Measurements from ENCODE around the gene NR6A1. TPM values are rescaled to one million over a fixed set of nuclear protein-coding genes. Genes with fewer than 3 reads are reported as not detected.

The NR6A1 gene
- polyA plus RNA-seq, 1 donor from 2014 or later, result 4.3 TPM

DNA sequence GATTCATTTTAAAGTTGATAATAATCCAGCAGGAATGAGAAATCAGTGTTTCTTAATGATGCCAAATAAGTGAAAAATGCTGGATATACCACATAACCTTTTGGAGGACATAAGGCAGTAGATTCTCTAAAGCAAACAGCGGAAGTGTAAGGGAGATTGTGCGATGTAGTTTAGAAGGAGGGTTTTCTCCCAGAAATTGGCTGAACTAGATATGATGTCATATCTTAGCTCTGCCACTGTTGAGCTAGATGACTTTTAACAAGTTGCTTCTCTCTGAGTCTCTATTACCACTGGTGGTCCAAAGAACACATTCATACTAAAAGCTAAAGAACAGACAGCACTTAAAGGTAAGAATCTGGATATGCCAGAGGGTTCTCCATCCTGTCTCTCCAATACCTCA lies 107.0 kb downstream of the NR6A1 start:
- Histone ChIP-seq H2AFZ (ENCODE audit: low read depth, low read length) (no peak overlapping the region), H4K20me1 (ENCODE audit: insufficient read depth) (no peaks in the 10 kb centered on the region), H3K27ac (ENCODE audit: low read length) (no peak overlapping the region), H3K9me2 (ENCODE audit: insufficient read depth, low read length) (no peaks in the 10 kb centered on the region), H3K9ac (ENCODE audit: low read length) (no peak overlapping the region), H3K9me3 (ENCODE audit: low read length) (no peaks in the 10 kb centered on the region), H3K27me3 (ENCODE audit: insufficient read depth, low read depth, low read length) (no peaks in the 10 kb centered on the region), H3K36me3 (ENCODE audit: insufficient read depth, low read length) (no peaks in the 10 kb centered on the region), H3K4me2 (ENCODE audit: low read length) (no peak overlapping the region), H3K79me2 (replicated peaks; ENCODE audit: insufficient read depth, low read length) (peaks cover 93% of the 10 kb centered on the region), H3F3A (ENCODE audit: insufficient read depth, low read length, poor library complexity, severe bottlenecking) (peaks cover 3% of the 10 kb centered on the region), H3K4me3 (ENCODE audit: low read length) (no peak overlapping the region)
- no peak for TF ChIP-seq RAD21 (conservative IDR thresholded peaks at IDR 0.05)
- TF ChIP-seq, protein P1, sequence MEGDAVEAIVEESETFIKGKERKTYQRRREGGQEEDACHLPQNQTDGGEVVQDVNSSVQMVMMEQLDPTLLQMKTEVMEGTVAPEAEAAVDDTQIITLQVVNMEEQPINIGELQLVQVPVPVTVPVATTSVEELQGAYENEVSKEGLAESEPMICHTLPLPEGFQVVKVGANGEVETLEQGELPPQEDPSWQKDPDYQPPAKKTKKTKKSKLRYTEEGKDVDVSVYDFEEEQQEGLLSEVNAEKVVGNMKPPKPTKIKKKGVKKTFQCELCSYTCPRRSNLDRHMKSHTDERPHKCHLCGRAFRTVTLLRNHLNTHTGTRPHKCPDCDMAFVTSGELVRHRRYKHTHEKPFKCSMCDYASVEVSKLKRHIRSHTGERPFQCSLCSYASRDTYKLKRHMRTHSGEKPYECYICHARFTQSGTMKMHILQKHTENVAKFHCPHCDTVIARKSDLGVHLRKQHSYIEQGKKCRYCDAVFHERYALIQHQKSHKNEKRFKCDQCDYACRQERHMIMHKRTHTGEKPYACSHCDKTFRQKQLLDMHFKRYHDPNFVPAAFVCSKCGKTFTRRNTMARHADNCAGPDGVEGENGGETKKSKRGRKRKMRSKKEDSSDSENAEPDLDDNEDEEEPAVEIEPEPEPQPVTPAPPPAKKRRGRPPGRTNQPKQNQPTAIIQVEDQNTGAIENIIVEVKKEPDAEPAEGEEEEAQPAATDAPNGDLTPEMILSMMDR (IDR thresholded peaks at IDR 0.05; ENCODE audit: poor library complexity, severe bottlenecking), result no peak
- no peak for TF ChIP-seq SMC3 (conservative IDR thresholded peaks at IDR 0.05; ENCODE audit: poor library complexity)
- TF ChIP-seq MXI1 (conservative IDR thresholded peaks at IDR 0.05; ENCODE audit: poor library complexity, severe bottlenecking), result no peak
- TF ChIP-seq TAF1 (IDR thresholded peaks at IDR 0.05; ENCODE audit: low read depth), result no peak
- TF ChIP-seq REST (IDR thresholded peaks at IDR 0.05; ENCODE audit: borderline replicate concordance), result no peak
- no peak for TF ChIP-seq EP300 (conservative IDR thresholded peaks at IDR 0.05; ENCODE audit: poor library complexity, severe bottlenecking)
- no peak for TF ChIP-seq EZH2 (IDR thresholded peaks at IDR 0.05; ENCODE audit: borderline replicate concordance, insufficient read depth, low read length, poor library complexity, severe bottlenecking)
- no peak for TF ChIP-seq POLR2AphosphoS5 (IDR thresholded peaks at IDR 0.05)

DNA sequence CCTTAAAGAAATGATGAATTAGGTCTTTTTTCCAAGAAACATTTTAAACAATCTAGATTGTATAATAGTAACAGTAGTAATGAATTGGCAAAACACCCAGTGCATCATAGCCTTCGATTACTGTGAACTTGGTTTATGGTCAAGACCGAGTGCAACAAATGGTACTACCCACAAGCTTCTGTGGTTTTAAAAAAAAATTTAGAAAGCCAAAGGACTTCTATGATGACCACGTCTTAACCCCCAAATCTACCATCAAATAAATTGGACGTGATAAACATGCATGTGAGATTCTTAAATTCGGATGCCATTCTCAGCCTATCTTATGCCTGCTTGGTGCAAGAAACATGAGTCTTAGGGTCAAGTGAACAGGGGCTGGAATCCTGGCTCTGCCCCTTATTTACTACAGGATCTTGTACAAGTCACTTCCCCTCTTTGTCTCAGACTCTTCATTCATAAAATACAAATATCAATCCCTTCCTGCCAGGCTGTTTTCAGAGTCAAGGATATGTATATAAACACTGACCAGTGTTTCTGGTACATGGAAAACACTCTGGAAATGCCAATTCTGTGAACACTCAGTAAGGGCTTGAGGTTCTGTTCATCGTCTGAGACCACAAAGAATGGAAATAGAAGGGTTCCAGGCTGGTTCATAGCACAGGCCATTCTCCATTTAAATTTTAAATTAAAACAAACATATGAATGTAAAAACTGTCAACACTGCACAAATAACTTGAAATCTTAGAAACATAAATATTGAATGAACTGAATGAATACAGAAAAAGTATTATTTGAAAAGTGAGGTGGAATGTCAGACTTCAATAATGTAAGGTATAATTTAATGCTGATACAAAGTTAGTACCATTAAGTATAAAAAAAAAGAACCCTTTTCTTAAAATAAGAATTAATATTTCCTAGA lies 107.8 kb downstream of the NR6A1 start:
- Histone ChIP-seq H3F3A (ENCODE audit: insufficient read depth, low read length, poor library complexity, severe bottlenecking) (peaks cover 3% of the 10 kb centered on the region), H3K9me3 (ENCODE audit: low read length) (no peaks in the 10 kb centered on the region), H3K27me3 (ENCODE audit: insufficient read depth, low read depth, low read length) (no peaks in the 10 kb centered on the region), H3K36me3 (ENCODE audit: insufficient read depth, low read length) (no peaks in the 10 kb centered on the region), H2AFZ (ENCODE audit: low read depth, low read length) (no peak overlapping the region), H3K4me2 (ENCODE audit: low read length) (peak overlapping the region; percentile 37), H3K4me3 (ENCODE audit: low read length) (peak overlapping the region; percentile 72), H3K27ac (ENCODE audit: low read length) (no peak overlapping the region), H4K20me1 (ENCODE audit: insufficient read depth) (no peaks in the 10 kb centered on the region), H3K79me2 (replicated peaks; ENCODE audit: insufficient read depth, low read length) (peaks cover 85% of the 10 kb centered on the region), H3K9me2 (ENCODE audit: insufficient read depth, low read length) (no peaks in the 10 kb centered on the region), H3K9ac (ENCODE audit: low read length) (no peak overlapping the region)
- TF ChIP-seq SMC3 (conservative IDR thresholded peaks at IDR 0.05; ENCODE audit: poor library complexity), result no peak
